Measurements from ENCODE around the gene LRCH4. TPM values are rescaled to one million over a fixed set of nuclear protein-coding genes. Genes with fewer than 3 reads are reported as not detected.

LRCH4 gene
- total RNA-seq, 1 donor from 2014 or later = 3.9 TPM

DNA sequence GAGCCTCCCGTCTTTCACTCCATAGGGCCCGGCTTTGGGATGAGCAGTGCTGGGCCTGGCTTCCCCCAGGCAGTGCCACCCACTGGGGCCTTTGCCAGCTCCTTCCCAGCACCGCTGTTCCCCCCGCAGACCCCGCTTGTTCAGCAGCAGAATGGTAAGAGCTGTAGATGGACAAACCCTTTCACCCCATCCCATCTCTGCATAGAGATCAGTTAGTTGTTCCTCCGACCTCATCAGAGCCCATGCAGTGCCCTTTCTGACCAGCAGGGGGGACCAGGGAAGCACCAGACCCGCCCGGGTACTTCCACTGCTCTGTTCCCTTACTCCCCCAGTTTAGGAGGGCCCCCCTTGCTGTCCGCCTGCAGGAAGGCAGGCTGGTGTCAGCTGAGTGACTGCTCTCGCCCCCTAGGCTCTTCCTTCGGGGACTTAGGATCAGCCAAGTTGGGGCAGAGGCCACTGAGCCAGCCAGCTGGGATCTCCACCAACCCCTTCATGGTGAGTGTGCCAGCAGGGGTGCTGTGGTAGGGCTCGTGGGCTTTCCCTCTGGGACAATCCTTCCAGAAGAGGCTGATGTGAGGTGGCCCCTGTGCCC, 22.0 kb downstream of the LRCH4 start:
- TF ChIP-seq, protein P1, sequence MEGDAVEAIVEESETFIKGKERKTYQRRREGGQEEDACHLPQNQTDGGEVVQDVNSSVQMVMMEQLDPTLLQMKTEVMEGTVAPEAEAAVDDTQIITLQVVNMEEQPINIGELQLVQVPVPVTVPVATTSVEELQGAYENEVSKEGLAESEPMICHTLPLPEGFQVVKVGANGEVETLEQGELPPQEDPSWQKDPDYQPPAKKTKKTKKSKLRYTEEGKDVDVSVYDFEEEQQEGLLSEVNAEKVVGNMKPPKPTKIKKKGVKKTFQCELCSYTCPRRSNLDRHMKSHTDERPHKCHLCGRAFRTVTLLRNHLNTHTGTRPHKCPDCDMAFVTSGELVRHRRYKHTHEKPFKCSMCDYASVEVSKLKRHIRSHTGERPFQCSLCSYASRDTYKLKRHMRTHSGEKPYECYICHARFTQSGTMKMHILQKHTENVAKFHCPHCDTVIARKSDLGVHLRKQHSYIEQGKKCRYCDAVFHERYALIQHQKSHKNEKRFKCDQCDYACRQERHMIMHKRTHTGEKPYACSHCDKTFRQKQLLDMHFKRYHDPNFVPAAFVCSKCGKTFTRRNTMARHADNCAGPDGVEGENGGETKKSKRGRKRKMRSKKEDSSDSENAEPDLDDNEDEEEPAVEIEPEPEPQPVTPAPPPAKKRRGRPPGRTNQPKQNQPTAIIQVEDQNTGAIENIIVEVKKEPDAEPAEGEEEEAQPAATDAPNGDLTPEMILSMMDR (IDR thresholded peaks at IDR 0.05; ENCODE audit: insufficient read depth, low read length, severe bottlenecking) = peak; percentile 98
- FAIRE-seq (no peak), DNase-seq (ENCODE audit: low read depth) (peak; percentile 41)
- Histone ChIP-seq H3K36me3 (ENCODE audit: control insufficient read depth, insufficient read depth, low read length) (peaks cover 3% of the 10 kb centered on the region), H3K4me3 (ENCODE audit: low read depth, low read length) (no peak overlapping the region), H3K27me3 (ENCODE audit: control insufficient read depth, insufficient read depth, low read length) (no peaks in the 10 kb centered on the region)

DNA sequence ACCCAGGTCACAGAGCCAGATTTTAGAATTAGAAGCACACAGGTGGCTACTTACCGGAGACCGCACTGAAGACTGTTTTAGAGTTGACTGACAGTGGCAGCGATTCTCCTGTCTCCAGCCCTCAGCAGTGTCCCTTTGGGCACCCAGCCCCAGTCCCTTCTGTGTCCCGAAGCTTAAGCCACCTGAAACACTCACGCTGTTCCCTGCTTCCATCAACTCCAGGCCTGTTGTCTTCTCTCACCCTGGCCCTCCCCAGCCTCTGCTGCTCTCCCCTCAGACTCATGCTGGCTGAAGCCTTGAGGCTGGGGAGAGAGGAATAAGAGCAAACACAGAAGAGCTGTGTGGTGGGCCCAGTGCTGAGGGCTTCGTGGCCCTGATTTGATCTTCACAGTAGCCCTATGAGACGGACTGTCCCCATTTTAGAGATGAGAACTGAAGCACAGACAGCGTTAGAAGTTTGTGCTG, 22.8 kb downstream of the LRCH4 start:
- H3K4me3 ChIP-seq (ENCODE audit: low read depth, low read length) = no peak overlapping the region
- no peak for FAIRE-seq
- TF ChIP-seq, protein P1 (IDR thresholded peaks at IDR 0.05; ENCODE audit: insufficient read depth, low read length, severe bottlenecking) = no peak
- DNase-seq (ENCODE audit: low read depth) = no peak
- H3K27me3 ChIP-seq (ENCODE audit: control insufficient read depth, insufficient read depth, low read length) = no peaks in the 10 kb centered on the region
- H3K36me3 ChIP-seq (ENCODE audit: control insufficient read depth, insufficient read depth, low read length) = peaks cover 3% of the 10 kb centered on the region

GRCh38 chr7:100562195-100563099, 23.5 kb downstream of the LRCH4 start:
- no peak for FAIRE-seq
- Histone ChIP-seq H3K36me3 (ENCODE audit: control insufficient read depth, insufficient read depth, low read length) (peaks cover 3% of the 10 kb centered on the region), H3K4me3 (ENCODE audit: low read depth, low read length) (no peak overlapping the region), H3K27me3 (ENCODE audit: control insufficient read depth, insufficient read depth, low read length) (no peaks in the 10 kb centered on the region)
- no peak for DNase-seq (ENCODE audit: low read depth)
- TF ChIP-seq, protein P1 (IDR thresholded peaks at IDR 0.05; ENCODE audit: insufficient read depth, low read length, severe bottlenecking) = no peak

GRCh38 chr7:100561491-100562194, 24.3 kb downstream of the LRCH4 start:
- DNase-seq (ENCODE audit: low read depth) = no peak
- Histone ChIP-seq H3K36me3 (ENCODE audit: control insufficient read depth, insufficient read depth, low read length) (peaks cover 3% of the 10 kb centered on the region), H3K27me3 (ENCODE audit: control insufficient read depth, insufficient read depth, low read length) (no peaks in the 10 kb centered on the region), H3K4me3 (ENCODE audit: low read depth, low read length) (no peak overlapping the region)
- TF ChIP-seq, protein P1 (IDR thresholded peaks at IDR 0.05; ENCODE audit: insufficient read depth, low read length, severe bottlenecking) = no peak
- no peak for FAIRE-seq

GRCh38 chr7:100559127-100559526, 26.8 kb downstream of the LRCH4 start:
- DNase-seq (ENCODE audit: low read depth) (no peak), FAIRE-seq (no peak)
- TF ChIP-seq, protein P1 (IDR thresholded peaks at IDR 0.05; ENCODE audit: insufficient read depth, low read length, severe bottlenecking) = no peak
- H3K27me3 ChIP-seq (ENCODE audit: control insufficient read depth, insufficient read depth, low read length) = no peaks in the 10 kb centered on the region
- no peak overlapping the region for H3K4me3 ChIP-seq (ENCODE audit: low read depth, low read length)
- H3K36me3 ChIP-seq (ENCODE audit: control insufficient read depth, insufficient read depth, low read length) = peaks cover 3% of the 10 kb centered on the region

All from bronchial epithelial cell (primary cell).